Stimulated activated CD4-positive, alpha-beta T cell treated with anti-CD3 and anti-CD28 coated beads, Interleukin-1b, Interleukin-23, amount 100 ng/mL, for 48 hours (primary cell): ENCODE data around the gene LAMC2.

Experiments
- DNase-seq: peaks from one replicate; pipeline ENCODE4 v3.0.0-alpha.2; 2020

Gene LAMC2

DNA sequence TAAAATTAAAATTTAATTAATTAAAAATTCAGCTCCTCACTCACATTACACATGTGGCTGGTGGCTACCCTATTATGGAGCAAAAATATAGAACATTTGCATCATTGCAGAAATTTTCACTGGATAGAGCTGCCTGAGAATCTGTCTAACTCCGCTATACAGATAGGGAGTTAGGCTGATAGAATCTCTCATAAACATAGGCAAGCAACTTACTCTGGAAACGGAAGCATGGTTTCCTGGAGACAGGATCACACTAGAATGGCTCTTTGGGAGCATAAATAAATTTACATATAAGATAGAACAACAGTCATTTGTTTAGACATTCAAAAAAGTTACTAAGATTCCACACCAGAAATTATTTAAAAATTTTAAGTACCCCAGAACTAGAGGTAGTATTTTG lies 12.2 kb upstream of the LAMC2 start:
- no peak for DNase-seq

DNA sequence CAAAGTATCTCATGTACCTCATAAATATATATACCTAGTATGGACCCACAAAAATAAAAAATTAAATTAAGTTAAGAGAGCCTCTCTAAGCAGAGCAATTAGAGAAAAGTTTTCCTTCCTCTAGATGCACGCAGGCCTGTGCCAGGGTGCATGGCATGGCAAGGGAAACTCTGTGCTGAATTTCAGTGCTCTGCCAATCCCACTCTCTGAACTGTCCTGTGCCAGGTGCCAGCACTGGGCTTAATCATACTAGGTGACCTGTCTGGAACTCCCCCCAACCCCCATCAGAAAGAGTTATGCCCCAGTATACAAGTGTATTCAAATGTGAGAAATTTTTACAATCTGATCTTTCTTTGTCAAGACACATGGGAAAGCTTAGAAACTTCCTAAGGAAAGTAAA lies 10.4 kb upstream of the LAMC2 start:
- DNase-seq, result no peak

DNA sequence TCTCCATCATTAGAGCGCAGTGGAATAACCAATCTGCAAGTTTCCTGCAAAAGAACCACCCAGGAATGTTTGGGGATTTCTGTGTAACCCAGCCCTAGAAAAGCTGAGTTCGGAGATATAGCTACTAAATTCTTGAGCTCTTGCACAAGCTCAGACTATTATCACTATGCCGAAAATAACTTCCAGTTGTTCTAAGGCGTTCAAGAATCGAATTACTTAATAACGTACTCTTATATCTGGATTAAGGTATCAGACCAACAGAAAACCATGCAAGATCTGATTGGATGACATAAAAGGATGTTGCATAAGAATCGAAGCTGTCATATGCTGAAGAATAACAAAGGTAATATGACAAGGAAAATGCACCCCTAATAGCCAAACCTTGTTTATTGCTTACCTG lies 7.5 kb upstream of the LAMC2 start:
- no peak for DNase-seq

DNA sequence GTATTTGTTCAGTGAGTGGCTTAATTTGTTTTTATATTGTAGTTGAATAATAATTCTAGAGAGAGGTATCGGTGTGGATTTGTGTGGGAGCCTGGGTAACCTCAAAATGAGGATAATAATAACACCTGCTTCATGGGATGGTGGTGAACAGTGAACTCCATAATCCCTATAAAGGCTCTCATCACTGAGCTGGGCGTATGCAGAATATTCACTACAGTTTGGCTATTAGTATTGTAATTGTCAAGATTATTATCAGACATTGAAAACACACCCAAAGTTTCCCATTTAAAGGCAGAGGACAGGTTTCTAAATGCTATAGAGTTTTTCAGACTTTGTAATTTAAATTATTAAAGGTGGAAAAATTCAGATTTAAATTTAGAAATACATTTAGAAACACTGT lies 7.0 kb upstream of the LAMC2 start:
- DNase-seq, result no peak

DNA sequence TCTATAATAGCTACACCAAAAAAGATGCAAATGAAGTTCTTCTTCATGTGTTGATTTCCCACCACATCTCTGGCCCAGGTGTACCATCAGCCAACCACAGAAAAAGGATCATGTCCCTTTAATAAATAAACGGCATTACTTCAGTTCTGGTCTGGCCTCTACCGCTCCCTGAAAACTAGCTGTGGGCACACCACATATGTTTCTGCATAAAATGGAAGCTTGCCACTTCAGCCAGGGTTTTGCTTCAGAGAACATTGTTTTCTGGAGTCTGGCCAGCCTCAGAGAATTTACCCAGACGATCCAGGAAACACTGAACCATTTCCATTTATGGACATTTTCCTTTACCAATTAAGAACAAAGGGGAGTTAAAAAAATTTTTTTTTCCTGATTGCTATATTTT lies 5.8 kb upstream of the LAMC2 start:
- DNase-seq, result no peak

- DNase-seq, result no peak
These were observed 5.4 kb upstream of the LAMC2 start for GRCh38 chr1:183180634-183181056.

GRCh38 chr1:183186841-183187240 lies 777 bp downstream of the LAMC2 start:
- no peak for DNase-seq

DNA sequence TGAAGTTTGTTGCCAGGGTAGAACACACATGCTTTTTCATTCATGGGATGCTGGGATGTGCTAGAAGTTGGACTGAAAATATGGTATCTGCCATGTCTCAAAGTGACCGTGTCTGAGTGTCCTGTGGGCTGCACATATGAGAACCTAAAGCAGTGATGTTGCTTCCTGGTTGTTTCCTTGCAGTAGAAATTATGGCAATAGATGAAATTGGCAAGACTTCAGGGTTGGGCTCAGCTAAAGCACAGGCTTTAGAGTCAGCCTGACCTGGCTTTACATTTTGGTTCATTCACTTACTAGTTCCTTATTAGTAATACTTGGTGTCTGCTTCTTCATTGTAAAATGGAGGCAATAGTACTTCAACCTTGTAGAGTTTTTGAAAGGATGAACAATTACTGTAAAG lies 2.2 kb downstream of the LAMC2 start:
- no peak for DNase-seq

DNA sequence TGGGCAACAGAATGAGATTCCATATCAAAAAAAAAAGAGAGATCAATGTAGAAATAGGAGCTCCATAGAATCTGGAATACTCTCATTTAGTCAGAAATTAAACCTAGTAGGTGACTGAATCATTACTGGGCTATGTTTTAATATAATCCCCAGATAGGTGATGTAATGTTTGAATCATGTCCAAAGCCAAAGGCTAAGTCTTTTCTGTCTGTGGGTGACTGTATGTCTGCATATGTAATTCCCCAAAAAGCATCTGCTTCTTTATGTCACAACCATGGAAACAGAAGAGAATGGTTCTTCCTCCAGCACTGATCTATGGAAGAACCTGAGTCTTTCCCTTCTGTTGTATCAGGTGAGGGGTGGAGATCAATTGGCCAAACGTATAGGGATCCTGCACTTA lies 5.8 kb downstream of the LAMC2 start:
- DNase-seq, result no peak

- DNase-seq, result no peak
These were observed 8.0 kb downstream of the LAMC2 start for GRCh38 chr1:183193963-183194525.

GRCh38 chr1:183194527-183195141 lies 8.6 kb downstream of the LAMC2 start:
- DNase-seq, result no peak

- DNase-seq, result no peak
These were observed 9.1 kb downstream of the LAMC2 start for GRCh38 chr1:183195142-183195574.

DNA sequence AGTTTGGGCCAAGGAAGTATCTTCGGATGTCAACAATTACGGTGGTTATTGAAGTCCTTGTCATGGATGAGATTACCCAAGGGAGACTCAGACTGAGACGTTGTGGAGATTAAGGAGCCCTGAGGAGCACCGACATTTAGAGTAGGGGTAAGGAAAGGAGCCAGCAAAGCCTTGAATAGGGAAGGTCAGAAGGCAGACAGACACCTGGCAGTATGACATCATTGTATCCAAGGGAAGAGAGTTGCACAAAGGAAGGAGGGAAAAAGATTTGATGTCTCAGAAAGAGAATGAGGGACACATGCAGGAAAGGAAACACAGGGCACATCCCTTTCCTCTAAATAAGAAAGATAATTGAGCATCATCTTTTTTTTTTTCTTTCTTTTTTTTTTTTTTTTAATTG lies 11.7 kb downstream of the LAMC2 start:
- DNase-seq, result no peak

- DNase-seq, result no peak
These were observed 12.4 kb downstream of the LAMC2 start for GRCh38 chr1:183198463-183198862.

GRCh38 chr1:183199304-183199703 lies 13.2 kb downstream of the LAMC2 start:
- no peak for DNase-seq

DNA sequence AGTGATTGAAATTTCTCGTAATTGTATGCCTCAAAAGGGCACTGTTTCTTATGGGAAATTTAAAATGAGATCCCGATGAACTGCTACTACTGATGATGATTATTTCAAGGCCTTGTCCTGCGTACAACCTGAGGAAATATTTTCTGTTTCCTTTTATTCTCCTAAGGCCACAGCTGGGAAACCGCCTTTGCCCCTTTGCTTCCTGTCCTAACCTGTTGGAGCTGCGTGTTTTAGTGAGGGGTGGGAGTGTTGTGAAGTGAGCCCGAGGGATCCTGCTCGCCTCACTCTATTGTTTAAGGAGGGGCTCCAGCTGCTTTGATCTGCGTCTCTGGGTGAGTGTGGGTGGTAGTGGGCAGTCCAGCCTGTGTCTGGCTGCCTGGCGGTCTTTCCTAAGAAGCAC lies 14.4 kb downstream of the LAMC2 start:
- no peak for DNase-seq

- DNase-seq, result no peak
These were observed 17.0 kb downstream of the LAMC2 start for GRCh38 chr1:183203094-183203493.

DNA sequence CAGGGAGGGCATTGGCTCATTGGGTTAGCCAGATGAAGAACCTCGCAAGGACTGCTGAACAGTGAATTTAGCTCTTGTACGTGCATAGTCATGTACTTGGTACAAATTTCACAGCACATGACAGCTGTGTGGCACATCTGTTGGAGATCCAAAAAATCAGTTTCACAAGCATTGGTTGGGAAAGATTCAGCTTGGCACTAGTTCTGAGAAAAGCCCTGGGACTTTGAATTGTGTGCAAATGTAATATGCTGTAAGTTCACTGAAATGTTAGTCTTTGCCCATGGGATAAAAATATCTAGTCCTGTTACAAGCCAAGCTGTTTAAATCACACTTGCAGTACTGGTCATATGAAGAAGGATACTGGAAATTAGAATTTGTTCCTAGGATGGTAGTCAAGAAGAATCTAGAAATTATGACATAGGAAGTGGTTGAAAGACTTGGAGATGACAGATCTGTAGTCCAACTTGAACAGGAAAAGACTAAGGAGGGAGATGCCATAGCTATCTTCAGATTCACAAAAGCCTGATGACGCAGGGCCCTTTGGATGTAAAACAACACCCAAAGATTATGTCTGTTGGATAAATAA lies 19.2 kb downstream of the LAMC2 start:
- DNase-seq, result no peak

DNA sequence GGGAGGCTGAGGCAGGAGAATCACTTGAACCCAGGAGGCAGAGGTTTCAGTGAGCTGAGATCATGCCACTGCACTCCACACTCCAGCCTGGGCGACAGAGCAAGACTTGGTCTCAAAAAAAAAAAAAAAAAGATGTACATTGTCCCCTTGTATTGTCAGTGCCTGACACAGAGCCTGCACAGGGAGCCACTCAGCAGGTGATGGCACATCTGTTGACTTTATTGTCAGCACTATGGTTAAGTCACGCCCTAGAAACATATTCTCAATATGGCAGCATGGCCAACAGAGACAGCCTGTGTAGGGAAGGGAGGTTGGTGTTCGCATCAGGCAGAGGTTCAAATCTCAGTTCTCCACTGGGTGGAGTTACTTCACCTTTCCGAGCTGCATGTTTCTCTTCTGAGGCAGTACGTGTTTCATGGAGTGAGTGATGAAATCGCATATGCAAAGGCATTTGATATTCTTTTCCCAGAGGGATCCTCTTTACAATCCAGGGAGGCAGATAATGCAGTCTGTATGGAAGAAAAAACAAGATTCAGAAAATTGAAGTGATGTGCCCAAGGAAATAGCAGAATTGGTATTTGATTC lies 20.6 kb downstream of the LAMC2 start:
- DNase-seq, result no peak

DNA sequence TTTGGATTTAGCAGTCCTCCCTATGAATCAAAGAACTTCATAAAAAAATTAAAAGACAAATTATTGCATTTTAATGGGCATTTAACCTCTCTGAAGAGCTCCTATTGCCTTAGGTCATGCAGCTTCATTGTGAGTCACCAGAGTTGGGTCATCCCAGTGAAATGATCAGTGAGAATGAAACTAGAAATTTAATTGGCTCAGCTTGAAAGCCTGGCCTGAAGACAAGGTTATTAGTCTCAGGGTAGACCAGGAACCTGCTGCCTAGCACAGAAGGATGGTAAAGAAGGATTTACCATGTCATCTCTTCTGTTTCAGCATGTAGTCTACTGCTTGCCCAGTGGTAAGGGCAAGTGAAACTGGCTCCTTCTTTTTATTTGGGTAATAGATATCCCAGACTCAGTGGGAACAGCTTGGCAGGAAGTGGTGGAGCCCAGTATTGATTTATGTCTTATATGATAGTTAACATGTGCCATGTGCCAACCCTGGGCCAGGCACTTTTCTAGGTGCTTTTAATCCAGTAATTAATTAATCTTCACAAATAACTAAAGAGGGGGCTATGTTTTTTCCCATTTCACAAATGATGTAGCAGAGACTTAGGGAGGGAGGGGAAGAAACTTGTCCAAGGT lies 23.6 kb downstream of the LAMC2 start:
- DNase-seq, result no peak

DNA sequence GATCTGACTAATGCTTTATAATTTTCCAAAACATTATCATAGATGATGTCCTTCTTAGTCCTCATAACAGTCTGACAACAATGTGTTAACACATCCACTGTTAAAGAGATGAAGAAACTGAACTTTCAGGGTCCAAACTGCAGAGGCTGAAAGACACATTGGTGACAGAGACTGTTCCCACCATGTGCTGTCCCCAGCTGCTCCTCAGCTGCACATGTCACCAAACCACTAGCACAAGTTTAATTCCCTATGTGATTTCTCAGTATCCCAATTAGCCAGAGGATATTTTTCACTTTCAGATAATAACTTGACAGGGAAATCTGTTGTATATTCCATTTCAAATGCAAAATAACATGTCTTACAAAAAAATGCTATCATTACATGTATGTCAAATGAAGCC lies 24.6 kb downstream of the LAMC2 start:
- DNase-seq, result no peak

- DNase-seq, result no peak
These were observed 26.8 kb downstream of the LAMC2 start for GRCh38 chr1:183212870-183213269.

- DNase-seq, result no peak
These were observed 28.2 kb downstream of the LAMC2 start for GRCh38 chr1:183214021-183214970.
